Activated CD4-positive, alpha-beta T cell treated with anti-CD3 and anti-CD28 coated beads for 36 hours (primary cell): ENCODE results near the gene IGF2. TPM values are rescaled to one million over a fixed set of nuclear protein-coding genes. Genes with fewer than 3 reads are reported as not detected.
"Not testable (repeated sequence)": the region's sequence is repeated elsewhere in the genome, so short reads cannot be mapped to it uniquely, and the experiment has no call there.

Source experiments
- ATAC-seq: fragments of 200-7000 bp; cut with Tn5 transposase; one replicate; pipeline ENCODE4 v1.10.0; 2021; ENCODE audit warnings: mild to moderate bottlenecking, moderate library complexity
- CTCF ChIA-PET: fragments of 350-600 bp; sonication (Branson Sonifier 250); formaldehyde crosslinking; loops from one replicate; lab custom pipeline; 2021; ENCODE audit warnings: antibody characterized with exemption; lab: Charles Lee
- POLR2A ChIA-PET: fragments of 350-600 bp; sonication (Branson Sonifier 250); formaldehyde crosslinking; loops from one replicate; lab custom pipeline; 2021; ENCODE audit warnings: antibody characterized with exemption, inconsistent platforms; lab: Charles Lee
- DNase-seq: peaks from one replicate; pipeline ENCODE4 v3.0.0-alpha.2; 2020
- H3K27ac Mint-ChIP-seq: one replicate; pipeline ENCODE4 v1.8.0; 2021; ENCODE audit warnings: mixed read lengths
- H3K27me3 Mint-ChIP-seq: one replicate; pipeline ENCODE4 v1.8.0; 2021; ENCODE audit warnings: mixed read lengths
- H3K36me3 Mint-ChIP-seq: one replicate; pipeline ENCODE4 v1.8.0; 2021; ENCODE audit warnings: low read depth, mixed read lengths
- H3K4me1 Mint-ChIP-seq: one replicate; pipeline ENCODE4 v1.8.0; 2021; ENCODE audit warnings: mixed read lengths
- H3K4me3 Mint-ChIP-seq: one replicate; pipeline ENCODE4 v1.8.0; 2021; ENCODE audit warnings: mild to moderate bottlenecking, moderate library complexity, mixed read lengths
- H3K9me3 Mint-ChIP-seq: one replicate; pipeline ENCODE4 v1.8.0; 2021; ENCODE audit warnings: low read depth, mixed read lengths
- intact Hi-C, 2 experiments: fragments of 100-400 bp; cut with DNase I in 1 of 2; cut with micrococcal nuclease in 1 of 2; formaldehyde crosslinking; loops; one replicate each; pipeline versions ENCODE4 v1.14.2 to v1.15.1; 2022 to 2024; cut with DNase I, micrococcal nuclease
- total RNA-seq, 2 experiments: library from RNA; stranded (reverse); gene quantifications; one replicate each; pipeline ENCODE4 v1.2.3, GENCODE V29; 2021

The IGF2 gene
- total RNA-seq, 2 experiments from 2014 or later: 8.6 to 9.2 TPM

GRCh38 chr11:2178906-2179494 lies 39.8 kb upstream of the IGF2 start:
- Mint-ChIP-seq H3K27me3 (no peaks in the 10 kb centered on the region), H3K27ac (no peak overlapping the region), H3K4me1 (no peaks in the 10 kb centered on the region), H3K9me3 (no peaks in the 10 kb centered on the region), H3K36me3 (no peaks in the 10 kb centered on the region), H3K4me3 (no peak overlapping the region)
- ATAC-seq (no peak), DNase-seq (no peak)
- ChIA-PET CTCF (interaction anchor here (0.6 kb wide), 1 partner anchor 762 kb away, joined by 3 read pairs; no protein-coding TSS in a partner anchor), POLR2A (no interaction called here)
- intact Hi-C loops: no loop called here

GRCh38 chr11:2178055-2178773 lies 39.0 kb upstream of the IGF2 start:
- ATAC-seq, intact Hi-C loops, H3K9me3 Mint-ChIP-seq, H3K36me3 Mint-ChIP-seq, H3K4me1 Mint-ChIP-seq, H3K4me3 Mint-ChIP-seq, H3K27ac Mint-ChIP-seq, H3K27me3 Mint-ChIP-seq, POLR2A ChIA-PET, DNase-seq: not testable (repeated sequence)
- CTCF ChIA-PET: interaction anchor here (0.6 kb wide), 1 partner anchor 763 kb away, joined by 3 read pairs; no protein-coding TSS in a partner anchor

GRCh38 chr11:2177076-2177475 lies 37.9 kb upstream of the IGF2 start:
- intact Hi-C loops: no loop called here
- Mint-ChIP-seq H3K36me3 (no peaks in the 10 kb centered on the region), H3K27me3 (no peaks in the 10 kb centered on the region), H3K4me1 (no peaks in the 10 kb centered on the region), H3K27ac (no peak overlapping the region), H3K4me3 (no peak overlapping the region), H3K9me3 (no peaks in the 10 kb centered on the region)
- no peak for ATAC-seq
- DNase-seq: no peak
- ChIA-PET POLR2A (no interaction called here), CTCF (no interaction called here)

- ATAC-seq: no peak
- Mint-ChIP-seq H3K27ac (no peak overlapping the region), H3K9me3 (no peaks in the 10 kb centered on the region), H3K36me3 (no peaks in the 10 kb centered on the region), H3K27me3 (no peaks in the 10 kb centered on the region), H3K4me3 (no peak overlapping the region), H3K4me1 (no peaks in the 10 kb centered on the region)
- ChIA-PET CTCF (no interaction called here), POLR2A (no interaction called here)
- DNase-seq: no peak
- intact Hi-C loops: no loop called here
Observed at GRCh38 chr11:2176389-2176900, 37.3 kb upstream of the IGF2 start.

- DNase-seq (no peak), ATAC-seq (no peak)
- H3K36me3 Mint-ChIP-seq: no peaks in the 10 kb centered on the region
- intact Hi-C loops: no loop called here
- POLR2A ChIA-PET: no interaction called here
- H3K4me3 Mint-ChIP-seq: no peak overlapping the region
- CTCF ChIA-PET: no interaction called here
- H3K9me3 Mint-ChIP-seq: no peaks in the 10 kb centered on the region
- no peaks in the 10 kb centered on the region for H3K4me1 Mint-ChIP-seq
- no peaks in the 10 kb centered on the region for H3K27me3 Mint-ChIP-seq
- H3K27ac Mint-ChIP-seq: no peak overlapping the region
Observed at GRCh38 chr11:2175659-2176058, 36.5 kb upstream of the IGF2 start.

- DNase-seq: no peak
- Mint-ChIP-seq H3K36me3 (no peaks in the 10 kb centered on the region), H3K27me3 (no peaks in the 10 kb centered on the region), H3K4me1 (no peaks in the 10 kb centered on the region), H3K9me3 (no peaks in the 10 kb centered on the region), H3K27ac (no peak overlapping the region), H3K4me3 (no peak overlapping the region)
- POLR2A ChIA-PET: no interaction called here
- CTCF ChIA-PET: no interaction called here
- intact Hi-C loops: no loop called here
- no peak for ATAC-seq
Observed at GRCh38 chr11:2174361-2174760, 35.2 kb upstream of the IGF2 start.

GRCh38 chr11:2173761-2174160 lies 34.6 kb upstream of the IGF2 start:
- CTCF ChIA-PET: no interaction called here
- POLR2A ChIA-PET: no interaction called here
- no peaks in the 10 kb centered on the region for H3K36me3 Mint-ChIP-seq
- H3K4me3 Mint-ChIP-seq: no peak overlapping the region
- no peaks in the 10 kb centered on the region for H3K4me1 Mint-ChIP-seq
- no peak for ATAC-seq
- H3K9me3 Mint-ChIP-seq: no peaks in the 10 kb centered on the region
- H3K27me3 Mint-ChIP-seq: no peaks in the 10 kb centered on the region
- no peak overlapping the region for H3K27ac Mint-ChIP-seq
- intact Hi-C loops: no loop called here
- no peak for DNase-seq

GRCh38 chr11:2173150-2173693 lies 34.0 kb upstream of the IGF2 start:
- no peaks in the 10 kb centered on the region for H3K9me3 Mint-ChIP-seq
- POLR2A ChIA-PET: no interaction called here
- DNase-seq (peak; percentile 48), ATAC-seq (no peak)
- no peak overlapping the region for H3K4me3 Mint-ChIP-seq
- no peaks in the 10 kb centered on the region for H3K4me1 Mint-ChIP-seq
- H3K27ac Mint-ChIP-seq: no peak overlapping the region
- CTCF ChIA-PET: no interaction called here
- no peaks in the 10 kb centered on the region for H3K27me3 Mint-ChIP-seq
- intact Hi-C loops: no loop called here
- no peaks in the 10 kb centered on the region for H3K36me3 Mint-ChIP-seq

GRCh38 chr11:2172676-2173075 lies 33.5 kb upstream of the IGF2 start:
- no peak overlapping the region for H3K27ac Mint-ChIP-seq
- intact Hi-C loops: no loop called here
- ChIA-PET POLR2A (no interaction called here), CTCF (no interaction called here)
- no peaks in the 10 kb centered on the region for H3K4me1 Mint-ChIP-seq
- DNase-seq (no peak), ATAC-seq (no peak)
- no peaks in the 10 kb centered on the region for H3K9me3 Mint-ChIP-seq
- H3K27me3 Mint-ChIP-seq: peaks cover 3% of the 10 kb centered on the region
- H3K36me3 Mint-ChIP-seq: no peaks in the 10 kb centered on the region
- no peak overlapping the region for H3K4me3 Mint-ChIP-seq

- POLR2A ChIA-PET: no interaction called here
- DNase-seq: no peak
- Mint-ChIP-seq H3K4me3 (no peak within 1 kb of the TSS), H3K4me1 (no peaks in the 10 kb centered on the region), H3K36me3 (no peaks in the 10 kb centered on the region), H3K9me3 (no peaks in the 10 kb centered on the region), H3K27me3 (peaks cover 3% of the 10 kb centered on the region), H3K27ac (no peak within 1 kb of the TSS)
- no peak for ATAC-seq
- intact Hi-C loops: no loop called here
- CTCF ChIA-PET: no interaction called here
Observed at GRCh38 chr11:2171591-2172003, 32.4 kb upstream of the IGF2 start, which contains the start of gene TH. Gene TH (minus strand): TSS chr11:2171815. CDS start chr11:2171786, 29 bp downstream.

GRCh38 chr11:2169626-2170570 lies 30.7 kb upstream of the IGF2 start:
- Mint-ChIP-seq H3K36me3 (no peaks in the 10 kb centered on the region), H3K27me3 (peaks cover 3% of the 10 kb centered on the region), H3K9me3 (no peaks in the 10 kb centered on the region), H3K4me1 (no peaks in the 10 kb centered on the region), H3K27ac (no peak overlapping the region), H3K4me3 (no peak overlapping the region)
- CTCF ChIA-PET: interaction anchor here (0.6 to 0.8 kb wide), 2 partner anchors 251 to 1836 kb away, joined by 3 to 4 read pairs; no protein-coding TSS in a partner anchor
- POLR2A ChIA-PET: no interaction called here
- ATAC-seq: no peak
- intact Hi-C loops: no loop called here
- no peak for DNase-seq
